KMS-11 (cell line): ENCODE results near the gene FHIT.

Experiments used
- H2AFZ ChIP-seq: fragments of 200-600 bp; sonication (generic); 2 replicates; pipeline ENCODE4 v1.6.1; 2016; ENCODE audit warnings: antibody characterized with exemption, mixed run types, low read depth
- H3K27ac ChIP-seq: fragments of 200-600 bp; sonication (generic); 2 replicates; pipeline ENCODE4 v1.6.1; 2016; ENCODE audit warnings: mild to moderate bottlenecking, mixed run types
- H3K27me3 ChIP-seq: fragments of 200-600 bp; sonication (generic); 2 replicates; pipeline ENCODE4 v1.6.1; 2017; ENCODE audit warnings: mild to moderate bottlenecking, low read depth, mixed run types, moderate library complexity; ENCODE audit not compliant: insufficient read depth
- H3K36me3 ChIP-seq: fragments of 200-600 bp; sonication (generic); 2 replicates; pipeline ENCODE4 v1.6.1; 2017; ENCODE audit warnings: mild to moderate bottlenecking, mixed run types; ENCODE audit not compliant: insufficient read depth
- H3K4me1 ChIP-seq: fragments of 200-600 bp; sonication (generic); 2 replicates; pipeline ENCODE4 v1.6.1; 2016; ENCODE audit warnings: mild to moderate bottlenecking, low read depth, mixed run types; ENCODE audit not compliant: poor library complexity, severe bottlenecking
- H3K4me2 ChIP-seq: fragments of 200-600 bp; sonication (generic); 2 replicates; pipeline ENCODE4 v1.7.0; 2016; ENCODE audit warnings: mild to moderate bottlenecking, mixed run types
- H3K4me3 ChIP-seq: fragments of 200-600 bp; sonication (generic); IDR thresholded peaks from 2 replicates; pipeline ENCODE4 v1.6.1; 2017; ENCODE audit warnings: low read depth, low read length, mixed read lengths; ENCODE audit not compliant: insufficient read depth
- H3K79me2 ChIP-seq: fragments of 200-600 bp; sonication (generic); 2 replicates; pipeline ENCODE4 v1.6.1; 2016; ENCODE audit warnings: low read depth, mixed run types; ENCODE audit not compliant: insufficient read depth
- H3K9ac ChIP-seq: fragments of 200-600 bp; sonication (generic); 2 replicates; pipeline ENCODE4 v1.6.1; 2016; ENCODE audit warnings: mild to moderate bottlenecking, mixed run types
- H4K20me1 ChIP-seq: fragments of 200-600 bp; sonication (generic); 2 replicates; pipeline ENCODE4 v1.6.1; 2016; ENCODE audit warnings: mild to moderate bottlenecking, mixed run types; ENCODE audit not compliant: insufficient read depth
- CTCF ChIP-seq: fragments of 200-600 bp; sonication (generic); conservative IDR thresholded peaks from 2 replicates; pipeline ENCODE4 v1.6.1; 2017; ENCODE audit warnings: low read depth, mild to moderate bottlenecking, antibody characterized with exemption, low read length, moderate library complexity, mixed read lengths

FHIT gene

GRCh38 chr3:60189304-60189703 is 1061.9 kb downstream of the FHIT start:
- H3K36me3 ChIP-seq, result no peaks in the 10 kb centered on the region
- no peaks in the 10 kb centered on the region for H3K27me3 ChIP-seq
- no peaks in the 10 kb centered on the region for H4K20me1 ChIP-seq
- H3K4me3 ChIP-seq, result no peak overlapping the region
- TF ChIP-seq CTCF, result no peak
- no peak overlapping the region for H3K9ac ChIP-seq
- no peak overlapping the region for H2AFZ ChIP-seq
- no peaks in the 10 kb centered on the region for H3K4me1 ChIP-seq
- H3K79me2 ChIP-seq, result no peaks in the 10 kb centered on the region
- H3K27ac ChIP-seq, result no peak overlapping the region
- no peak overlapping the region for H3K4me2 ChIP-seq

- no peaks in the 10 kb centered on the region for H4K20me1 ChIP-seq
- H3K36me3 ChIP-seq, result no peaks in the 10 kb centered on the region
- no peak overlapping the region for H3K4me2 ChIP-seq
- H3K79me2 ChIP-seq, result no peaks in the 10 kb centered on the region
- no peak overlapping the region for H3K27ac ChIP-seq
- TF ChIP-seq CTCF, result no peak
- no peaks in the 10 kb centered on the region for H3K4me1 ChIP-seq
- no peak overlapping the region for H3K4me3 ChIP-seq
- H3K27me3 ChIP-seq, result no peaks in the 10 kb centered on the region
- no peak overlapping the region for H2AFZ ChIP-seq
- no peak overlapping the region for H3K9ac ChIP-seq
These were observed 1062.4 kb downstream of the FHIT start for GRCh38 chr3:60188803-60189202.

GRCh38 chr3:60187343-60187742 is 1063.9 kb downstream of the FHIT start:
- Histone ChIP-seq H3K27ac (no peak overlapping the region), H3K9ac (no peak overlapping the region), H3K36me3 (no peaks in the 10 kb centered on the region), H3K4me1 (no peaks in the 10 kb centered on the region), H4K20me1 (no peaks in the 10 kb centered on the region), H3K27me3 (no peaks in the 10 kb centered on the region), H3K79me2 (no peaks in the 10 kb centered on the region), H3K4me3 (no peak overlapping the region), H2AFZ (no peak overlapping the region), H3K4me2 (no peak overlapping the region)
- no peak for TF ChIP-seq CTCF

- no peak overlapping the region for H2AFZ ChIP-seq
These were observed 1064.9 kb downstream of the FHIT start for GRCh38 chr3:60186359-60186758.

More at GRCh38 chr3:60186359-60186758, 1064.9 kb downstream of the FHIT start:
- H3K27ac ChIP-seq, result no peak overlapping the region
- H3K79me2 ChIP-seq, result no peaks in the 10 kb centered on the region
- no peak for TF ChIP-seq CTCF
- no peaks in the 10 kb centered on the region for H4K20me1 ChIP-seq
- H3K4me2 ChIP-seq, result no peak overlapping the region
- H3K9ac ChIP-seq, result no peak overlapping the region
- H3K36me3 ChIP-seq, result no peaks in the 10 kb centered on the region
- no peaks in the 10 kb centered on the region for H3K4me1 ChIP-seq
- no peaks in the 10 kb centered on the region for H3K27me3 ChIP-seq
- H3K4me3 ChIP-seq, result no peak overlapping the region
